NCI-H2196 (cell line): ENCODE measurements around the gene TBC1D19.
A peak's percentile ranks its signal among the peaks of the same experiment; 100 is the strongest.

Source experiments
- DNase-seq: peaks from one replicate; lab custom pipeline; 2025; ENCODE audit not compliant: unreplicated experiment; lab: John Stamatoyannopoulos, UW

TBC1D19 gene

GRCh38 chr4:26729027-26729426, 145.1 kb downstream of the TBC1D19 start:
- DNase-seq: no peak

DNA sequence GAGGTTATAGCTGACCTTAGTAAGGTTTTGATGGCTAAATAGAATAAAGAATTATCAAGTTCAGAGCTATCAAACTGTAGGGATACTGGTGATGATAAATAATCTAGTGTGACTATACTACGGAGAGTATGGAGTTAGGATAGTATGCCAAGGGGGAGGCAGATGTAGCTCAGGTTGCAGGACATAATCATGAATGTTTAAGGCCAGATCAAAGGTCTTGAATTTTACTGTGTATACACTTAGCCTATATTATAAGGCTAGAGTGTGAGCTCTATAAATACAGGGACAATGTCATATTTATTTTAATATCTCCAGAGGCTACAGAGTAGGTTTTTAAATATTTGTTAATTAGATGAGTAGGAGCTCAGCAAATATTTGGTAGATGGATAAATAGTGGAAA, 145.7 kb downstream of the TBC1D19 start:
- no peak for DNase-seq

DNA sequence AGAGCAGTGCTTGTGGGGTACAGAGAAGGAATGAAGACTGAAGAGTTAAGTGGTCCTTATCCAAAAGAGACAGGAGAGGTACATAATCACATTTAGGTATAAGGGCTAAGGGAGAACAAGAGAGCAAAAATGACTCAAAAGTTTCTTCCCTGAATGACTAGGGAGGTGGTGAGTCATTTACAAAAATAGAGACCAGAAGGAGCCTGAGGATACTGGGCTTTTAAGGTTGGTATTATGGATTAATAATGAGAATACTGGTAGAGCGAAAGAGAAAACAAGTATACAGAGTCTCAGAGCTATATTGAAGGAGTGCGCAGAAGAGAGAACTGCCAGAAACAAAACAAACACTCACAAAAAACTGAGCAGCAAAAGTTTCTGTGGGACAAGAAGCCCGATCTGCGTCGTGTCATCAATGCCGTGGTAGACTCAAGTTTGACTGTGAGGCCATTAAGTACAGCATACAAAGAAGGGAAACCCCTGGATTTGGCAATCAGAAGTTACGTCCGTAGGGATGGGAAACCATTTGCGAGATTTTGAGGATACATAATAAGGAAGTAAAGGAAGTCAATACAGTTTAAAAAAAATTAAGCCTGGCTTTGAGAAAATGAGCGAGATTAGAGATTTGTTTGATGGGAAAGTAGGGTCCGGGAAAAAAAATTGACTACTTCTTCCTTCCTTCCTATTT, 147.6 kb downstream of the TBC1D19 start:
- no peak for DNase-seq

GRCh38 chr4:26732356-26732755, 148.5 kb downstream of the TBC1D19 start:
- DNase-seq: no peak

DNA sequence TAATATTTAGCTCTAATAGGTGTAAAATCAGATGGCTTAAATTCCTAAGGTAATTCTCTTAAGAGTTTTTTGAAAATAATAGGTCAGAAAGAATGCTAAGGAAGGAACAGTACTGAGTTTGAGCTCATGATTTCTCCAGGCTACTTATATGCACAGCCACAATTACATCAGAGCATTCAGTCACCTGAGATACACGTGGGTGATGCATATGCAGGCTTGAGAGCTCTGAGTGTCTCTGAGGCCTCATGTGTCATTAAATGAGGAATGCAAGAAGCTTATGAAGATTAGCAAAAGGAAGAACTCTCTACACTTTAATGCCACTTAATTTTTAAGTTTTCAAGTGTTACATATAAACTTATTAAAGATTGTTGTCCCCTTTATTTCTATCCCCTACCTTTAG, 152.7 kb downstream of the TBC1D19 start:
- no peak for DNase-seq

DNA sequence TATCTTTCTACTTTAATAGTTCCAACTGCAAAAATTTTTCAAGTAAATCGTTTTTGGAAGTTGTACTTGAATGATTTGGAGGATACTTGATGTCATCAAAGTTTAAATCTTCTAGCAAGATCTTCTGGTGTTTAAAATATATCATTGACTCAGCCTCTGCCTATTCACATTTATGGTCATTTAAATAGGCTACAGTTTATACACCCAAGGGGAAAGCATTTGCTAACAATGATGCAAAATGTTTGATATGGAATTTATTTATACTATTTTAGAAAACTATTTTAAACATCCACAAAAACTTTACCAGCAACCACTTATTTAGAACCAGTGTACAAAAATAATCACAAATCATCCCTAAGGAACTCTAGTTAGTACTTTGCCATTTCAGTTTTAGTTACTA, 153.5 kb downstream of the TBC1D19 start:
- no peak for DNase-seq

DNA sequence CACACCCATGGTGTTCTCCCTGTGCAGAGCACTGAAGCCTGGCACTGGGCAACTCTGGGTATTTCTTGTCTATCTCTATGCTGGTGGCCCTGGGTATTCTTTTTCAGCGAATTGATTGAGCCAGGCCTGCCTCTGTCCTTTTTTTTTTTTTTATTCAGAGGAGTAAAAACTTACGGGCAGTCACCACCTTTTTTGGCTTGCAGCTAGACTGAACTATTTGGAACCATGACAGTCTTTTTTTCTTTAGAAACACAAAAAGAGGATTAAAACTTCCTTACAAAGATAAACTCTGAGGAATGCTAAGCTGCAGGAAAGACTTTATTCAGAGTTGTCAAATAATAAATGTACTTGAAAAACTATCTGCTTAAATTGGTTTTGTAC, 157.6 kb downstream of the TBC1D19 start:
- no peak for DNase-seq

DNA sequence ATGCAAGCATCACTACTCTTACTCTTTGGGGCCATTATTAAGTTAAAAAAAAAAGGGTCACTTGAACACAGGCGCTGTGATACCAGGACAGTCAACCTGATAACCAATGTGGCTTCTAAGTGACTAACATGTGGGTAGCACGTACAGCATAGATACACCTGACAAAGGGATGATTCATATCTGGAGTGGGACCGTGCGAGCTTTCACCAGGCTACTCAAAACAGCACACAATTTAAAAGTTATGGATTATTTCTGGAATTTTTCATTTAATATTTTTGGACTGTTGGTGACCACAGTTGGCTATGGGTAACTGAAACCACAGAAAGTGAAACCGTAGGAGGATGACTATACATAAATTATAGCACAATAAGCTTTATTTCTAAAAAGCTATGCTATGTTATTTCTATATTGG, 162.9 kb downstream of the TBC1D19 start:
- no peak for DNase-seq

DNA sequence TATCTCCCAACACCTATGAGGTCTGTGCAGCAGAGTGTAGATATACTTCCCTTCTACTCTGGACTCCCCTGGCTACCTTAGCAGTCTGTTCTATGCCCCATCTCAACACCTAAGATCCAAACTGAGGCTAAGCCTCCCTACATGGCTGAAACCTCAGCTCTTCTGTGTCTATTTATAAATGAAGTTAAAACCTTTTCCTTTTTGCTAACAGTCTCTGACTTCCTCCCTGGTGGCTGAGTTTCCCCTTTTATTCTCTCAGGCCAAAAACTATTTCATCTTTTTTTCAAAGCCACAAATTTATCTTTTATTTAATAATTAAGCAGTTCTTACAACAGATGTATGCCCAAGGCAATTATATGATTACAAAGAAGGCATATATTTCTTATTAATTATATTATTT, 164.9 kb downstream of the TBC1D19 start:
- DNase-seq: no peak

GRCh38 chr4:26749867-26750266, 166.0 kb downstream of the TBC1D19 start:
- no peak for DNase-seq

GRCh38 chr4:26751004-26751403, 167.1 kb downstream of the TBC1D19 start:
- DNase-seq: peak; percentile 25

DNA sequence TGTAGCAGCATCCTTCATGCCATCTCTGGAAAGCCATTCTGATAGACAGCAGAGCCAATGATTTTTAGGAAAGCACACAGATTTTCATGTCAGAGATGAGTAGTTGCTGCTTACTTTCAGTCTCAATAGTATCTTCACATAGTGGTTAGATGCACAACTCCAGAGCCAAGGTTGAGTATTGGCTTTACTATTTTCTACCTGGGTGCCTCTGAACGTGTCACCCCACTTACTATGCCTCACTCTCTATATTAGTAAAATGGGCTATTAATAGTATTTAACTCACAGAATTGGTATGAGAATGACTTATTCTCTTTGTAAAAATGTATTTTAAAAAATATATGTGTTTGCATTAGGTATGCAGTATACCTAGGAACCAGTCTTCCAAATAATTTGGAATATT, 168.0 kb downstream of the TBC1D19 start:
- DNase-seq: no peak

GRCh38 chr4:26753187-26753586, 169.3 kb downstream of the TBC1D19 start:
- DNase-seq: no peak

- peak; percentile 72 for DNase-seq
Observed at GRCh38 chr4:26753617-26754016, 169.7 kb downstream of the TBC1D19 start.

DNA sequence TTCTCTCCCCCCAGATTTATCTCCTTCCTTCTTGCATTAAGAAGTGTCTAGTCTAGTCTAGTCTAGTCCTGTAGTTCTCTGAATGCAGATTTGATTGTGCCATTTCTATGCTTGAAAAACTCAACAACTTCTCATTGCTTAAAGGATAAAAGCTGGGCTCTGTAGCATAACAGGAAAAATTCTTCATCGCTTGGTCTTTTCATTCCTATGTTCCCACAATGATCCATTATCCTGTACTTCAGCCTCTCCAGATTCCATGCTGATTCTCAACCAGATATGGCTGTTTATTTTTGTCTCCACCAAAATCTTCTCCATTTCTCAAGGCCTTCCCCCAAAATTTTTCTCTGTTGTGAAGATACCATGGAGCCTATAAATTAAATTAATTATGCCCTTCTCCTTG, 173.9 kb downstream of the TBC1D19 start:
- no peak for DNase-seq

- no peak for DNase-seq
Observed at GRCh38 chr4:26758899-26759298, 175.0 kb downstream of the TBC1D19 start.

DNA sequence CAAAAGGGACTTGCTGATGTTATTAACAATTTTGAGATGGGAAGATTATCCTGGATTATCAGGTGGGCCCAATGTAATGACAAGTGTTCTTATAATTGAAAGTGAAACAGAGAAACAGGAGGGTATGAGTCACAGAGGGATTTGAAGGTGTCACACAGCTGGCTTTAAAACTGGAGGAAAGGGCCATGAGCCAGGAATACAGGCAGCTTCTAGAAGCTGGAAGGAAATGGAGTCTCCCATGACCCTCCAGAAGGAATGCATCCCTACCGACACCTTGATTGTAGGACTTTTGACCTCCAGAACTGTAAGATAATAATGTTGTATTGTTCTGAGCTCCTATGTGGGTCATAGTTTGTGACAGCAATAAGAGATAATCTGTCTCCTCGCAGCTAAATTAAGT, 178.8 kb downstream of the TBC1D19 start:
- no peak for DNase-seq

DNA sequence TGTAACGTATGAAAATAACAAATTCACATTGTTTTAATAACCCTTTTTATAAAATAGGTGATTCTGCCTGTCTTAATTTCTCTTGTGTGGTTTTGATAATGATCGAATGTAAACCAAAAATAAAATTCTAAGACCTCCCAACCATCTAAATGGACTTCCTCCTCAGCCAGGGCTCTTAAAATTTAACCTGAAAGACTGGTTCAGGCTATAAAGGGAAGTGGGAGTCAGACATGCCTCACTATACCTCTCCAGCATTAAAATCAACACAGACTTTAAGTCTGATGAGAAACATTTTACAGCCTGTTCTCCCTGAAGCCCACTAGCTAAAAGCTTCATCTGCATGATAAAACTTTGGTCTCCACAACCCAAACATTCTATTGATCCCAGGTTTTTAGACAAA, 179.2 kb downstream of the TBC1D19 start:
- no peak for DNase-seq

GRCh38 chr4:26763648-26764047, 179.8 kb downstream of the TBC1D19 start:
- no peak for DNase-seq

DNA sequence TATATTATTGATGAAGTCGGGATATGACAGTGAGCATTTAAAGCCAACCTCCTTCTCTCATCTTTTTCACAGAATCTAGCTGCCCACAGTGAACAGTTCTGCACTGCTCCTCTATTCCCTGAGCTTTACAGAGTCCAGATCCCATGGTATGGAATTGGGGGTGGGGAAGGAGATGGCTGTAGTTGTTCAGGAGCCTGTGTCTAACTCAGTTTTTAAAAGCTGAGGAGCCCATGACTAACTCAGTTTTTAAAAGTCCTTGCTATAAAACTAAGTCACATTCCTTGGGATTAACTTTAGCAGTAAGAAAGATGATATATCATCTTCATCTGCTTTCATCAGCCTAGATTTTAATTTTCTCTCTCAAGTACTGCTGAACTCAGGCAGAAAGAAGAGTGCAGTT, 180.3 kb downstream of the TBC1D19 start:
- DNase-seq: no peak

GRCh38 chr4:26765515-26765914, 181.6 kb downstream of the TBC1D19 start:
- DNase-seq: no peak

- DNase-seq: no peak
Observed at GRCh38 chr4:26766141-26766540, 182.3 kb downstream of the TBC1D19 start.

DNA sequence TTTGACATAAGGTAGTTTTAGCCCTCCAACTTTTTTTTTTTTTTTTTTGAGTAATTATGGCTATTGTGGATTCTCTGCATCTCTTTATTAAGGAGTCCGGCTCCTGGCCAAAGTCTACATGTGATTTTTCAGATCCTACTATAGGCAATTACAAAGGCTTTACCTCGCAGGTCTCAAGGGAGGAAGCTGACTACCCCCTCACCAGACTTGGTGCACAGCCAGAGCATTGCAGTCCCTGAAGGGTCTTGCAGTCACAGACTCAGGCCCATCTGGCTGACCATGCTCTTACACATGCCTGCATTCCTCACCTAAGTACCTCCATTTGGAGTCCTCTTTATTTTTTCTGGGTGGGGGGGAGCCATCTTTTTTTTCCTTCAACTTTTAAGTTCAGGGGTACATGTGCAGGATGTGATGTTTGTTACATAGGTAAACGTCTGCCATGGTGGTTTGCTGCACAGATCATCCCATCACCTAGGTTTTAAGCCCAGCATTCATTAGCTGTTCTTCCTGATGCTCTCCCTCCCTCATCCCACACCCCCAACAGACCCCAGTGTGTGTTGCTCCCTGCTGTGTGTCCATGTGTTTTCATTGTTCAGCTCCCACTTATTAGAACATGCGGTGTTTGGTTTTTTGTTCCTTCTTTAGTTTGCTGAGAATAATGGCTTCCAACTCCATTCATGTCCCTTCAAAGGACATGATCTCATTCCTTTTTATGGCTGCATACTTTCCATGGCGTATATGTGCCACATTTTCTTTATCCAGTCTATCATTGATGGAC, 188.4 kb downstream of the TBC1D19 start:
- no peak for DNase-seq
